SK-N-SH treated with all-trans-retinoic acid at 6 μM for 48 hours (cell line): ENCODE results near the gene ASCL2.

Experiments used
- ATAC-seq: fragments of 200-7000 bp; cut with Tn5 transposase; 3 replicates; pipeline ENCODE4 v1.9.1; 2020; ENCODE audit warnings: mild to moderate bottlenecking, moderate library complexity
- ARNTL ChIP-seq: fragments of 450-650 bp; formaldehyde crosslinking; IDR thresholded peaks from 2 replicates; pipeline ENCODE4 v1.5.0; 2020; ENCODE audit warnings: low read depth, mild to moderate bottlenecking, moderate library complexity, borderline replicate concordance
- BACH2 ChIP-seq: fragments of 250-450 bp; sonication (Bioruptor Pico); IDR thresholded peaks from 2 replicates; pipeline ENCODE4 v1.9.0; 2021; ENCODE audit warnings: mild to moderate bottlenecking, borderline replicate concordance
- GLIS3 ChIP-seq: fragments of 250-450 bp; sonication (Bioruptor Pico); IDR thresholded peaks from 2 replicates; pipeline ENCODE4 v1.5.0; 2020; ENCODE audit warnings: mild to moderate bottlenecking, moderate library complexity
- ISL1 ChIP-seq: fragments of 250-450 bp; sonication (Bioruptor Pico); IDR thresholded peaks from 2 replicates; pipeline ENCODE4 v2.1.2; 2022; ENCODE audit warnings: mild to moderate bottlenecking, moderate library complexity
- OSR1 ChIP-seq: fragments of 250-450 bp; sonication (Bioruptor Pico); IDR thresholded peaks from 2 replicates; pipeline ENCODE4 v1.8.0; 2022; ENCODE audit warnings: moderate library complexity, mild to moderate bottlenecking, inconsistent platforms
- RARB ChIP-seq: fragments of 250-450 bp; sonication (Bioruptor Pico); IDR thresholded peaks from 2 replicates; pipeline ENCODE4 v1.8.0; 2021; ENCODE audit warnings: mild to moderate bottlenecking, moderate library complexity
- SNAI2 ChIP-seq: fragments of 250-450 bp; sonication (Bioruptor Pico); IDR thresholded peaks from 2 replicates; pipeline ENCODE4 v1.5.0; 2020; ENCODE audit warnings: mild to moderate bottlenecking, moderate library complexity
- TCF4 ChIP-seq: fragments of 250-450 bp; sonication (Bioruptor Pico); IDR thresholded peaks from 2 replicates; pipeline ENCODE4 v1.8.0; 2021; ENCODE audit warnings: mild to moderate bottlenecking, moderate library complexity, borderline replicate concordance
- TOX ChIP-seq: fragments of 250-450 bp; sonication (Bioruptor Pico); IDR thresholded peaks from 2 replicates; pipeline ENCODE4 v1.8.0; 2021; ENCODE audit warnings: mild to moderate bottlenecking, moderate library complexity, borderline replicate concordance
- ZC3H10 ChIP-seq: fragments of 250-450 bp; sonication (Bioruptor Pico); IDR thresholded peaks from 2 replicates; pipeline ENCODE4 v1.5.1; 2021; ENCODE audit warnings: mild to moderate bottlenecking, moderate library complexity
- ZFP3 ChIP-seq: fragments of 250-450 bp; sonication (Bioruptor Pico); IDR thresholded peaks from 2 replicates; pipeline ENCODE4 v1.5.0; 2020; ENCODE audit warnings: mild to moderate bottlenecking, moderate library complexity
- ZNF565 ChIP-seq: fragments of 450-650 bp; formaldehyde crosslinking; conservative IDR thresholded peaks from 2 replicates; pipeline ENCODE4 v1.5.0; 2020; ENCODE audit warnings: low read depth, mild to moderate bottlenecking, moderate library complexity
- ZNF70 ChIP-seq: fragments of 450-650 bp; formaldehyde crosslinking; IDR thresholded peaks from 2 replicates; pipeline ENCODE4 v1.5.0; 2020; ENCODE audit warnings: mild to moderate bottlenecking, moderate library complexity
- ZNF8 ChIP-seq: fragments of 450-650 bp; formaldehyde crosslinking; IDR thresholded peaks from 2 replicates; pipeline ENCODE4 v1.5.0; 2020; ENCODE audit warnings: mild to moderate bottlenecking, moderate library complexity
- TF ChIP-seq, protein P1 (sequence below): fragments of 250-450 bp; sonication (Bioruptor Pico); IDR thresholded peaks from 2 replicates; pipeline ENCODE4 v1.8.0; 2020; ENCODE audit warnings: mild to moderate bottlenecking, moderate library complexity, borderline replicate concordance
- TF ChIP-seq, protein P2 (sequence below): fragments of 250-450 bp; sonication (Bioruptor Pico); IDR thresholded peaks from 2 replicates; pipeline ENCODE4 v1.8.0; 2021; ENCODE audit warnings: low read depth, mild to moderate bottlenecking, moderate library complexity, borderline replicate concordance
- TF ChIP-seq, protein P3 (sequence below): fragments of 250-450 bp; sonication (Bioruptor Pico); IDR thresholded peaks from 2 replicates; pipeline ENCODE4 v1.5.1; 2021; ENCODE audit warnings: mild to moderate bottlenecking, moderate library complexity
- TF ChIP-seq, protein P4 (sequence below): fragments of 250-450 bp; sonication (Bioruptor Pico); IDR thresholded peaks from 2 replicates; pipeline ENCODE4 v1.5.0; 2020; ENCODE audit warnings: mild to moderate bottlenecking, moderate library complexity

Gene ASCL2

DNA sequence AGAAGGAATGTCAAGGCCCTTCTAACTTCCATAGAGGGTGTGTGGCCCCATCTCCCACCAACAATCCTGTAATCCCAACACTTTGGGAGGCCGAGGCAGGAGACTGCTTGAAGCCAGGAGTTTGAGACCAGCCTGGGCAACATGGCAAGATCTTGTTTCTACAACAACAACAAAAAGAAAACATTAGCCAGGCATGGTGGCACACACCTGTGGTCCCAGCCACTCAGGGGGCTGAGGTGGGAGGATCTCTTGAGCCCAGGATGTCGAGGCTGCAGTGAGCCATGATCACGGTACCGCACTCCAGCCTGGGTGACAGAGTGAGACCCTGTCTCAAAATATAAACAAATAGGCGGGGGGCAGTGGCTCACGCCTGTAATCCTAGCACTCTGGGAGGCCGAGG is 48.3 kb upstream of the ASCL2 start:
- TF ChIP-seq, protein P1, sequence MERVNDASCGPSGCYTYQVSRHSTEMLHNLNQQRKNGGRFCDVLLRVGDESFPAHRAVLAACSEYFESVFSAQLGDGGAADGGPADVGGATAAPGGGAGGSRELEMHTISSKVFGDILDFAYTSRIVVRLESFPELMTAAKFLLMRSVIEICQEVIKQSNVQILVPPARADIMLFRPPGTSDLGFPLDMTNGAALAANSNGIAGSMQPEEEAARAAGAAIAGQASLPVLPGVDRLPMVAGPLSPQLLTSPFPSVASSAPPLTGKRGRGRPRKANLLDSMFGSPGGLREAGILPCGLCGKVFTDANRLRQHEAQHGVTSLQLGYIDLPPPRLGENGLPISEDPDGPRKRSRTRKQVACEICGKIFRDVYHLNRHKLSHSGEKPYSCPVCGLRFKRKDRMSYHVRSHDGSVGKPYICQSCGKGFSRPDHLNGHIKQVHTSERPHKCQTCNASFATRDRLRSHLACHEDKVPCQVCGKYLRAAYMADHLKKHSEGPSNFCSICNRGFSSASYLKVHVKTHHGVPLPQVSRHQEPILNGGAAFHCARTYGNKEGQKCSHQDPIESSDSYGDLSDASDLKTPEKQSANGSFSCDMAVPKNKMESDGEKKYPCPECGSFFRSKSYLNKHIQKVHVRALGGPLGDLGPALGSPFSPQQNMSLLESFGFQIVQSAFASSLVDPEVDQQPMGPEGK (CRISPR knock-in tag) = no peak
- TF ChIP-seq GLIS3 (CRISPR knock-in tag) (no peak), SNAI2 (no peak), BACH2 (CRISPR knock-in tag) (no peak), TOX (CRISPR knock-in tag) (no peak), ARNTL (CRISPR knock-in tag) (no peak), ZC3H10 (CRISPR knock-in tag) (no peak), ISL1 (CRISPR knock-in tag) (no peak), ZFP3 (CRISPR knock-in tag) (no peak), ZNF565 (CRISPR knock-in tag) (no peak), TCF4 (CRISPR knock-in tag) (no peak)
- TF ChIP-seq, protein P2, sequence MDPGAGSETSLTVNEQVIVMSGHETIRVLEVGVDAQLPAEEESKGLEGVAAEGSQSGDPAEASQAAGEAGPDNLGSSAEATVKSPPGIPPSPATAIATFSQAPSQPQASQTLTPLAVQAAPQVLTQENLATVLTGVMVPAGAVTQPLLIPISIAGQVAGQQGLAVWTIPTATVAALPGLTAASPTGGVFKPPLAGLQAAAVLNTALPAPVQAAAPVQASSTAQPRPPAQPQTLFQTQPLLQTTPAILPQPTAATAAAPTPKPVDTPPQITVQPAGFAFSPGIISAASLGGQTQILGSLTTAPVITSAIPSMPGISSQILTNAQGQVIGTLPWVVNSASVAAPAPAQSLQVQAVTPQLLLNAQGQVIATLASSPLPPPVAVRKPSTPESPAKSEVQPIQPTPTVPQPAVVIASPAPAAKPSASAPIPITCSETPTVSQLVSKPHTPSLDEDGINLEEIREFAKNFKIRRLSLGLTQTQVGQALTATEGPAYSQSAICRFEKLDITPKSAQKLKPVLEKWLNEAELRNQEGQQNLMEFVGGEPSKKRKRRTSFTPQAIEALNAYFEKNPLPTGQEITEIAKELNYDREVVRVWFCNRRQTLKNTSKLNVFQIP (CRISPR knock-in tag) = no peak
- no peak for ATAC-seq

DNA sequence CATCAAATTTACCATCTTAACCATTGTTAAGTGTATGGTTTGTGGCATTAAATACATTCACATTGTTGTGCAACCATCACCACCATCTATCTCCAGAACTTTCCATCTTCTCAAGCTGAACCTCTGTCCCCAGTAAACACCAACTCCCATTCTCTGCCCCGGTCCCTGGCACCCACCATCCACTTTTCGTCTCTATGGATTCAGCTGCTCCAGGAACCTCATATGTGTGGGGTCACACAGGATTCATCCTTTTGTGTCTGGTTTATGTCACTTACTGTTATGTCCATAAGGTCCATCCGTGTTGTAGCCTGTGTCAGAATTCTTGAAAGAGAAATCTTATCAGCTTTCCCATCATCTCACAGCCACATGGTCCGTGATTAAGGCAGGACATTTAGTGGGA is 47.7 kb upstream of the ASCL2 start:
- no peak for ATAC-seq
- TF ChIP-seq ZNF565 (CRISPR knock-in tag) (no peak), ZNF70 (no peak), ISL1 (CRISPR knock-in tag) (no peak), OSR1 (CRISPR knock-in tag) (no peak), TOX (CRISPR knock-in tag) (no peak), RARB (CRISPR knock-in tag) (no peak), ZC3H10 (CRISPR knock-in tag) (no peak), BACH2 (CRISPR knock-in tag) (no peak), ZNF8 (no peak)
- TF ChIP-seq, protein P3, sequence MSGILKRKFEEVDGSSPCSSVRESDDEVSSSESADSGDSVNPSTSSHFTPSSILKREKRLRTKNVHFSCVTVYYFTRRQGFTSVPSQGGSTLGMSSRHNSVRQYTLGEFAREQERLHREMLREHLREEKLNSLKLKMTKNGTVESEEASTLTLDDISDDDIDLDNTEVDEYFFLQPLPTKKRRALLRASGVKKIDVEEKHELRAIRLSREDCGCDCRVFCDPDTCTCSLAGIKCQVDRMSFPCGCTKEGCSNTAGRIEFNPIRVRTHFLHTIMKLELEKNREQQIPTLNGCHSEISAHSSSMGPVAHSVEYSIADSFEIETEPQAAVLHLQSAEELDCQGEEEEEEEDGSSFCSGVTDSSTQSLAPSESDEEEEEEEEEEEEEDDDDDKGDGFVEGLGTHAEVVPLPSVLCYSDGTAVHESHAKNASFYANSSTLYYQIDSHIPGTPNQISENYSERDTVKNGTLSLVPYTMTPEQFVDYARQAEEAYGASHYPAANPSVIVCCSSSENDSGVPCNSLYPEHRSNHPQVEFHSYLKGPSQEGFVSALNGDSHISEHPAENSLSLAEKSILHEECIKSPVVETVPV (CRISPR knock-in tag) = no peak
- TF ChIP-seq, protein P2 (CRISPR knock-in tag) = no peak
- TF ChIP-seq, all 23 proteins: peak for 0

DNA sequence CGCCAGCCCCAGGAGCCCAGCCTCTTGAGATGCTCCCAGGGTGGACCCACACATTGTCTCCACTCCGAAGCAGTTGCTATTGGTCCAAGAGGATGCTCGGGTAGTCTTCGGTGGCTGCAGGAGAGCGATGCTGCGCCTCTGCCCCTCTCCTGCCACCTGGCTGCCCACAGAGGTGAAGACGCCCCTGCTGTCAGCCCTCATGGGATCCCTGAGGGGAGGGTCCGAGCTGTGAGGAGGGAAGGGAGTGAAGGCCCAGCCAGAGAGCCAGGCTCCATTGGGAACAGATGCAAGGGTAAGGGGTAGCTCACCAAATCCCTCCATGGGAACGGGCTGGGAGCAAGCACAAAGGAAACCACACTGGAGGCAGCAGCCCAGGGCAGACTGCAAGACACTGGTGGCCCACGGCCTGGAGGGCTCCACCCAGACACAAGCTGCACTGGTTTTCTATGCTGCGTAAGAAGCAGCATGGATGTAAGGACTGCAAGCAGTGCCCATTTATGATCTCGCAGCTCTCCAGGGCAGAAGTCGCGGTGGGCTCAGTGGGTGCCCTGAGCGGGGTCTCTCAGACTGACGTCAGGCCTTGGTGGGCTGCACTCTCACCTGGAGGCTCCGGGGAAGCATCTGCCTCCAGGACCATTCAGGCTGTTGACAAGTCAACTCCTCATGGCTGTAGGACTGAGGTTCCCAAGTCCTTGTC is 47.1 kb upstream of the ASCL2 start:
- no peak for ATAC-seq
- TF ChIP-seq ISL1 (CRISPR knock-in tag) (no peak), RARB (CRISPR knock-in tag) (no peak), ZC3H10 (CRISPR knock-in tag) (no peak), TCF4 (CRISPR knock-in tag) (no peak), GLIS3 (CRISPR knock-in tag) (no peak)
- TF ChIP-seq, protein P2 (CRISPR knock-in tag) = no peak
- TF ChIP-seq, protein P3 (CRISPR knock-in tag) = no peak
- TF ChIP-seq, protein P4, sequence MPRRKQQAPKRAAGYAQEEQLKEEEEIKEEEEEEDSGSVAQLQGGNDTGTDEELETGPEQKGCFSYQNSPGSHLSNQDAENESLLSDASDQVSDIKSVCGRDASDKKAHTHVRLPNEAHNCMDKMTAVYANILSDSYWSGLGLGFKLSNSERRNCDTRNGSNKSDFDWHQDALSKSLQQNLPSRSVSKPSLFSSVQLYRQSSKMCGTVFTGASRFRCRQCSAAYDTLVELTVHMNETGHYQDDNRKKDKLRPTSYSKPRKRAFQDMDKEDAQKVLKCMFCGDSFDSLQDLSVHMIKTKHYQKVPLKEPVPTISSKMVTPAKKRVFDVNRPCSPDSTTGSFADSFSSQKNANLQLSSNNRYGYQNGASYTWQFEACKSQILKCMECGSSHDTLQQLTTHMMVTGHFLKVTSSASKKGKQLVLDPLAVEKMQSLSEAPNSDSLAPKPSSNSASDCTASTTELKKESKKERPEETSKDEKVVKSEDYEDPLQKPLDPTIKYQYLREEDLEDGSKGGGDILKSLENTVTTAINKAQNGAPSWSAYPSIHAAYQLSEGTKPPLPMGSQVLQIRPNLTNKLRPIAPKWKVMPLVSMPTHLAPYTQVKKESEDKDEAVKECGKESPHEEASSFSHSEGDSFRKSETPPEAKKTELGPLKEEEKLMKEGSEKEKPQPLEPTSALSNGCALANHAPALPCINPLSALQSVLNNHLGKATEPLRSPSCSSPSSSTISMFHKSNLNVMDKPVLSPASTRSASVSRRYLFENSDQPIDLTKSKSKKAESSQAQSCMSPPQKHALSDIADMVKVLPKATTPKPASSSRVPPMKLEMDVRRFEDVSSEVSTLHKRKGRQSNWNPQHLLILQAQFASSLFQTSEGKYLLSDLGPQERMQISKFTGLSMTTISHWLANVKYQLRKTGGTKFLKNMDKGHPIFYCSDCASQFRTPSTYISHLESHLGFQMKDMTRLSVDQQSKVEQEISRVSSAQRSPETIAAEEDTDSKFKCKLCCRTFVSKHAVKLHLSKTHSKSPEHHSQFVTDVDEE (CRISPR knock-in tag) = no peak
- TF ChIP-seq, protein P1 (CRISPR knock-in tag) = no peak
